Gastroesophageal sphincter (tissue), 4 donors: ENCODE measurements around the gene ADPRHL1. TPM values are rescaled to one million over a fixed set of nuclear protein-coding genes. Genes with fewer than 3 reads are reported as not detected.

Experiments
- ATAC-seq: fragments of 150-250 bp; one replicate; pipeline ENCODE4 v1.9.1; 2016; ENCODE audit warnings: mild to moderate bottlenecking, moderate library complexity
- H3K27ac ChIP-seq, 4 donors: fragments of 200-600 bp; sonication (generic) in 3 of 4; 1 replicate in 3 of 4; 2 replicates in 1 of 4; pipeline ENCODE4 v1.5.1; 2016 to 2019
- H3K27me3 ChIP-seq: fragments of 200-600 bp; sonication (generic); one replicate; pipeline ENCODE4 v1.5.1; 2019
- H3K36me3 ChIP-seq, 2 donors: fragments of 200-600 bp; sonication (generic); one replicate each; pipeline ENCODE4 v1.5.1; 2019; ENCODE audit warnings: control low read depth in 1 of 2
- H3K4me1 ChIP-seq, 3 donors: fragments of 200-600 bp; sonication (generic); 1 replicate in 2 of 3; 2 replicates in 1 of 3; pipeline ENCODE4 v1.5.1; 2016 to 2019; ENCODE audit warnings: control low read depth in 2 of 3
- H3K4me3 ChIP-seq, 2 donors: fragments of 200-600 bp; sonication (generic); one replicate each; pipeline ENCODE4 v1.5.1; 2019; ENCODE audit warnings: mild to moderate bottlenecking in 1 of 2, moderate library complexity in 1 of 2
- H3K9me3 ChIP-seq, 3 donors: fragments of 200-600 bp; sonication (generic); one replicate each; pipeline ENCODE4 v1.5.1; 2017 to 2019; ENCODE audit warnings: control low read depth in 2 of 3
- EP300 ChIP-seq: sonication (generic); formaldehyde crosslinking; IDR thresholded peaks from one replicate; pipeline ENCODE4 v1.6.1; 2017; ENCODE audit warnings: antibody characterized with exemption, mild to moderate bottlenecking
- POLR2A ChIP-seq, 2 donors: fragments of 450-650 bp; IDR thresholded peaks; one replicate each; pipeline ENCODE4 v1.6.1; 2017; ENCODE audit warnings: antibody characterized with exemption in 2 of 2, mild to moderate bottlenecking in 2 of 2, moderate library complexity in 1 of 2
- POLR2AphosphoS5 ChIP-seq: sonication (generic); formaldehyde crosslinking; IDR thresholded peaks from one replicate; pipeline ENCODE4 v1.6.1; 2017; ENCODE audit warnings: antibody characterized with exemption
- WGBS, 2 donors: methylation state at CpG; one replicate each; pipeline ENCODE4 v1.1.5; 2018; ENCODE audit warnings: low coverage in 1 of 2; 5-methylcytosine and 5-hydroxymethylcytosine counted together
- total RNA-seq, 4 donors: library from RNA; depleted of rRNA; stranded (reverse); fragments of >200 nt; gene quantifications; one replicate each; pipeline ENCODE4 v1.1.0, GENCODE V29; 2016
- TF ChIP-seq, protein P1 (sequence below), 4 experiments: fragments of 200-600 bp in 2 of 4; fragments of 450-650 bp in 2 of 4; sonication (generic) in 1 of 4; IDR thresholded peaks; one replicate each; pipeline ENCODE4 v1.5.1; 2017 to 2019; ENCODE audit warnings: antibody characterized with exemption in 4 of 4, mild to moderate bottlenecking in 2 of 4, moderate library complexity in 2 of 4

Gene ADPRHL1
- total RNA-seq, result 10 to 100 TPM in 1 of 4 donors, 1 to 10 TPM in 3; 4.7 to 33.8 (median 8.9) TPM

- Histone ChIP-seq H3K27ac (no peak within 1 kb of the TSS), H3K9me3 (no peaks in the 10 kb centered on the region), H3K4me3 (no peak within 1 kb of the TSS), H3K4me1 (peaks cover 0 to 7% (median 0%) of the 10 kb centered on the region in 3 donors), H3K36me3 (peaks cover 0 to 55% of the 10 kb centered on the region in 2 donors), H3K27me3 (no peaks in the 10 kb centered on the region)
- WGBS, 2 donors, result 76 to 88% methylated on average over 10 to 20 of the region's 45 CpGs
- no peak for ATAC-seq
- TF ChIP-seq POLR2A (IDR thresholded peaks at IDR 0.05) (no peak), POLR2AphosphoS5 (no peak), EP300 (no peak)
- TF ChIP-seq, protein P1, sequence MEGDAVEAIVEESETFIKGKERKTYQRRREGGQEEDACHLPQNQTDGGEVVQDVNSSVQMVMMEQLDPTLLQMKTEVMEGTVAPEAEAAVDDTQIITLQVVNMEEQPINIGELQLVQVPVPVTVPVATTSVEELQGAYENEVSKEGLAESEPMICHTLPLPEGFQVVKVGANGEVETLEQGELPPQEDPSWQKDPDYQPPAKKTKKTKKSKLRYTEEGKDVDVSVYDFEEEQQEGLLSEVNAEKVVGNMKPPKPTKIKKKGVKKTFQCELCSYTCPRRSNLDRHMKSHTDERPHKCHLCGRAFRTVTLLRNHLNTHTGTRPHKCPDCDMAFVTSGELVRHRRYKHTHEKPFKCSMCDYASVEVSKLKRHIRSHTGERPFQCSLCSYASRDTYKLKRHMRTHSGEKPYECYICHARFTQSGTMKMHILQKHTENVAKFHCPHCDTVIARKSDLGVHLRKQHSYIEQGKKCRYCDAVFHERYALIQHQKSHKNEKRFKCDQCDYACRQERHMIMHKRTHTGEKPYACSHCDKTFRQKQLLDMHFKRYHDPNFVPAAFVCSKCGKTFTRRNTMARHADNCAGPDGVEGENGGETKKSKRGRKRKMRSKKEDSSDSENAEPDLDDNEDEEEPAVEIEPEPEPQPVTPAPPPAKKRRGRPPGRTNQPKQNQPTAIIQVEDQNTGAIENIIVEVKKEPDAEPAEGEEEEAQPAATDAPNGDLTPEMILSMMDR (IDR thresholded peaks at IDR 0.05), result no peak
Observed at GRCh38 chr13:113452942-113453901, at the start of gene ADPRHL1. ADPRHL1 (minus strand) TSS chr13:113453488; CDS start chr13:113453437, 51 bp downstream.

- H3K27ac ChIP-seq, result no peak overlapping the region
- no peak for ATAC-seq
- 85% methylated on average over 4 of the region's 16 CpGs; no CpG with 5 or more reads in 1 of the 2 donors for WGBS, 2 donors
Observed at GRCh38 chr13:113502686-113503085, 49.4 kb upstream of the ADPRHL1 start.

GRCh38 chr13:113500530-113501265, 47.4 kb upstream of the ADPRHL1 start:
- H3K9me3 ChIP-seq, result no peaks in the 10 kb centered on the region
- no peak overlapping the region for H3K4me3 ChIP-seq
- TF ChIP-seq POLR2AphosphoS5 (no peak), POLR2A (IDR thresholded peaks at IDR 0.05) (no peak), EP300 (no peak)
- TF ChIP-seq, protein P1 (IDR thresholded peaks at IDR 0.05), result no peak
- 82 to 87% methylated on average over 5 to 11 of the region's 11 CpGs for WGBS, 2 donors
- no peak overlapping the region for H3K27ac ChIP-seq
- peaks cover 0 to 100% of the 10 kb centered on the region in 2 donors for H3K36me3 ChIP-seq
- H3K4me1 ChIP-seq, result peaks cover 3 to 21% (median 3%) of the 10 kb centered on the region in 3 donors
- H3K27me3 ChIP-seq, result no peaks in the 10 kb centered on the region
- ATAC-seq, result no peak

More at GRCh38 chr13:113502686-113503085, 49.4 kb upstream of the ADPRHL1 start:
- Histone ChIP-seq H3K27me3 (no peaks in the 10 kb centered on the region), H3K4me1 (peaks cover 0 to under 1% (median 0%) of the 10 kb centered on the region in 3 donors), H3K4me3 (no peak overlapping the region), H3K9me3 (no peaks in the 10 kb centered on the region), H3K36me3 (peaks cover 0 to 99% of the 10 kb centered on the region in 2 donors)
- TF ChIP-seq EP300 (no peak), POLR2A (IDR thresholded peaks at IDR 0.05) (no peak), POLR2AphosphoS5 (no peak)
- TF ChIP-seq, protein P1 (IDR thresholded peaks at IDR 0.05), result no peak

- 83 to 89% methylated on average over 4 of the region's 4 CpGs for WGBS, 2 donors
- peaks cover 0 to 100% of the 10 kb centered on the region in 2 donors for H3K36me3 ChIP-seq
Observed at GRCh38 chr13:113499936-113500335, 46.6 kb upstream of the ADPRHL1 start.

More at GRCh38 chr13:113499936-113500335, 46.6 kb upstream of the ADPRHL1 start:
- TF ChIP-seq EP300 (no peak), POLR2A (IDR thresholded peaks at IDR 0.05) (no peak), POLR2AphosphoS5 (no peak)
- TF ChIP-seq, protein P1 (IDR thresholded peaks at IDR 0.05), result no peak
- ATAC-seq, result no peak
- H3K9me3 ChIP-seq, result no peaks in the 10 kb centered on the region
- peaks cover 3 to 28% (median 9%) of the 10 kb centered on the region in 3 donors for H3K4me1 ChIP-seq
- H3K27me3 ChIP-seq, result no peaks in the 10 kb centered on the region
- no peak overlapping the region for H3K4me3 ChIP-seq
- H3K27ac ChIP-seq, result no peak overlapping the region
